Stomach (tissue), 4 donors: ENCODE measurements around the gene KLHL18.

Experiments used
- CTCF ChIP-seq, 7 experiments: fragments of 450-650 bp in 4 of 7; fragments of 200-600 bp in 3 of 7; sonication (generic) in 3 of 7; IDR thresholded peaks; one replicate each; pipeline ENCODE4 v1.5.1; 2016 to 2019; ENCODE audit warnings: antibody characterized with exemption in 7 of 7, control low read depth in 2 of 7, mild to moderate bottlenecking in 1 of 7
- POLR2A ChIP-seq, 4 donors: fragments of 450-650 bp; IDR thresholded peaks; one replicate each; pipeline ENCODE4 v1.6.1; 2016; ENCODE audit warnings: antibody characterized with exemption in 4 of 4, control low read depth in 2 of 4, mild to moderate bottlenecking in 1 of 4, moderate library complexity in 1 of 4
- POLR2AphosphoS5 ChIP-seq, 3 donors: sonication (generic); formaldehyde crosslinking; IDR thresholded peaks; one replicate each; pipeline ENCODE4 v1.6.1; 2016; ENCODE audit warnings: antibody characterized with exemption in 3 of 3

GRCh38 chr3:47385007-47385406 lies 102.3 kb downstream of the KLHL18 start:
- TF ChIP-seq CTCF (IDR thresholded peaks at IDR 0.05) (no peak), POLR2A (IDR thresholded peaks at IDR 0.05) (no peak), POLR2AphosphoS5 (IDR thresholded peaks at IDR 0.05) (no peak)
